Suprapubic skin (tissue), 4 donors: ENCODE results near the gene LAMB4. TPM values are rescaled to one million over a fixed set of nuclear protein-coding genes. Genes with fewer than 3 reads are reported as not detected.
A peak's percentile ranks its signal among the peaks of the same experiment; 100 is the strongest.

Experiments used
- DNase-seq, 2 donors: peaks; one replicate each; pipeline ENCODE4 v3.0.0-alpha.2; 2019; ENCODE audit warnings: low spot score in 2 of 2
- H3K27ac ChIP-seq: fragments of 200-600 bp; sonication (generic); one replicate; pipeline ENCODE4 v1.5.1; 2019
- H3K27me3 ChIP-seq: fragments of 200-600 bp; sonication (generic); one replicate; pipeline ENCODE4 v1.5.1; 2019
- H3K36me3 ChIP-seq: fragments of 200-600 bp; sonication (generic); one replicate; pipeline ENCODE4 v1.5.1; 2019
- H3K4me1 ChIP-seq: fragments of 200-600 bp; sonication (generic); one replicate; pipeline ENCODE4 v1.5.1; 2019
- H3K4me3 ChIP-seq: fragments of 200-600 bp; sonication (generic); one replicate; pipeline ENCODE4 v1.5.1; 2019; ENCODE audit warnings: mild to moderate bottlenecking
- H3K9me3 ChIP-seq: fragments of 200-600 bp; sonication (generic); one replicate; pipeline ENCODE4 v1.5.1; 2019
- EP300 ChIP-seq: sonication (generic); formaldehyde crosslinking; IDR thresholded peaks from one replicate; pipeline ENCODE4 v1.6.1; 2017; ENCODE audit warnings: antibody characterized with exemption
- POLR2A ChIP-seq, 2 donors: fragments of 450-650 bp; IDR thresholded peaks; one replicate each; pipeline ENCODE4 v1.6.1; 2017; ENCODE audit warnings: antibody characterized with exemption in 2 of 2, mild to moderate bottlenecking in 2 of 2, moderate library complexity in 2 of 2
- POLR2AphosphoS5 ChIP-seq, 3 donors: sonication (generic); formaldehyde crosslinking; IDR thresholded peaks; one replicate each; pipeline ENCODE4 v1.6.1; 2017; ENCODE audit warnings: antibody characterized with exemption in 3 of 3
- WGBS: methylation state at CpG from one replicate; pipeline ENCODE4 v1.1.5; 2018; 5-methylcytosine and 5-hydroxymethylcytosine counted together
- total RNA-seq, 4 donors: library from RNA; depleted of rRNA; stranded (reverse); fragments of >200 nt; gene quantifications; one replicate each; pipeline ENCODE4 v1.1.0, GENCODE V29; 2016
- TF ChIP-seq, protein P1 (sequence below), 2 donors: fragments of 200-600 bp in 1 of 2; fragments of 450-650 bp in 1 of 2; sonication (generic) in 1 of 2; IDR thresholded peaks; one replicate each; pipeline ENCODE4 v1.5.1; 2016 to 2019; ENCODE audit warnings: antibody characterized with exemption in 2 of 2, mild to moderate bottlenecking in 1 of 2, moderate library complexity in 1 of 2

Gene LAMB4
- total RNA-seq, 4 donors from 2014 or later: 212 to 642 (median 282) TPM

DNA sequence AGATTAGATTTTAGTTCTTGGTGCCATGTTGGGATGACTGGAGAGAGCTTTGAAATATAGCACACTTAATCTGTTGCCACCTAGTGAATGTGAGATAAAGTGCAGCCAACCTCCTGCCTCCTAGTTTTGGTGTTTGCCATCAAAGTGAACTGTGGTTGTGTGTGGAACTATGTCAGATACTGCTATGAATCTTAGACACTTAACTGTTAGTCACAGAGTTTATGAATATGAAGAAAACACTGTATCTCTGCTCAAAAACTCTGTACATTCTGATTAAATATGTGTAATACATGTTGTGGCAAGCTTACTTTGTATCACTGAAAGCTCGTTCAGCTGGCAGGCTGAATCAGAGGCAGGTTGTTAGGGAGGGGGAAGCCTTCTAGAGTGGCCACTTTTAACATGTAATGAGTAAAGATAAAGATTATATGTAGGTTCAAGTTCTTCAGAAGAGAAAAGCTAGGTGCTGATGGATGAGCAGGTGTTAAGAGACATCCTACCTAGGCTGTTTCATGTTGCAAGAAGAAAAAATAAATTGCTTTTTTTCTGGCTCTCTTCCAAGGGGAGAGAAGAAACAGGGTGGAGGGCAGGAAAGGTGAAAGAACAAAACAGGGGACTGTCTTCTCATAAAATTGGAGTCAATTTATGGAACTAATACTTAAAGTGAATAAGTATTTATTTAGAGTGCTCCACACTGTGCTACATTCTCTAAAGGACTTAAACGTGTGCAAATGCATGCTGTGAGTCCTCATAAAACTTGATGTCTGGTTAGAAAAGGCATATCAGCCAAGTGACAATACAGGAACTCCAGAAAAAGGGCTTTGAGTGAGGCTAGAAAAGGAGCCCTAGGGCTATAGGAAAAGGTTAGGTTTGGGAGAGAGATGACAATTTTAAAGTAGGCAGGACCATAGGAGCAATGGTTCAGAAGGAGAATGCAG lies 113.1 kb downstream of the LAMB4 start:
- Histone ChIP-seq H3K9me3 (no peaks in the 10 kb centered on the region), H3K4me1 (no peaks in the 10 kb centered on the region), H3K27ac (no peak overlapping the region), H3K4me3 (no peak overlapping the region), H3K27me3 (no peaks in the 10 kb centered on the region), H3K36me3 (no peaks in the 10 kb centered on the region)
- 29% methylated on average over 2 of the region's 2 CpGs for WGBS
- TF ChIP-seq POLR2AphosphoS5 (IDR thresholded peaks at IDR 0.05) (no peak), EP300 (no peak), POLR2A (IDR thresholded peaks at IDR 0.05) (no peak)
- TF ChIP-seq, protein P1, sequence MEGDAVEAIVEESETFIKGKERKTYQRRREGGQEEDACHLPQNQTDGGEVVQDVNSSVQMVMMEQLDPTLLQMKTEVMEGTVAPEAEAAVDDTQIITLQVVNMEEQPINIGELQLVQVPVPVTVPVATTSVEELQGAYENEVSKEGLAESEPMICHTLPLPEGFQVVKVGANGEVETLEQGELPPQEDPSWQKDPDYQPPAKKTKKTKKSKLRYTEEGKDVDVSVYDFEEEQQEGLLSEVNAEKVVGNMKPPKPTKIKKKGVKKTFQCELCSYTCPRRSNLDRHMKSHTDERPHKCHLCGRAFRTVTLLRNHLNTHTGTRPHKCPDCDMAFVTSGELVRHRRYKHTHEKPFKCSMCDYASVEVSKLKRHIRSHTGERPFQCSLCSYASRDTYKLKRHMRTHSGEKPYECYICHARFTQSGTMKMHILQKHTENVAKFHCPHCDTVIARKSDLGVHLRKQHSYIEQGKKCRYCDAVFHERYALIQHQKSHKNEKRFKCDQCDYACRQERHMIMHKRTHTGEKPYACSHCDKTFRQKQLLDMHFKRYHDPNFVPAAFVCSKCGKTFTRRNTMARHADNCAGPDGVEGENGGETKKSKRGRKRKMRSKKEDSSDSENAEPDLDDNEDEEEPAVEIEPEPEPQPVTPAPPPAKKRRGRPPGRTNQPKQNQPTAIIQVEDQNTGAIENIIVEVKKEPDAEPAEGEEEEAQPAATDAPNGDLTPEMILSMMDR (IDR thresholded peaks at IDR 0.05): peak; percentile 8 to 13
- no peak for DNase-seq

DNA sequence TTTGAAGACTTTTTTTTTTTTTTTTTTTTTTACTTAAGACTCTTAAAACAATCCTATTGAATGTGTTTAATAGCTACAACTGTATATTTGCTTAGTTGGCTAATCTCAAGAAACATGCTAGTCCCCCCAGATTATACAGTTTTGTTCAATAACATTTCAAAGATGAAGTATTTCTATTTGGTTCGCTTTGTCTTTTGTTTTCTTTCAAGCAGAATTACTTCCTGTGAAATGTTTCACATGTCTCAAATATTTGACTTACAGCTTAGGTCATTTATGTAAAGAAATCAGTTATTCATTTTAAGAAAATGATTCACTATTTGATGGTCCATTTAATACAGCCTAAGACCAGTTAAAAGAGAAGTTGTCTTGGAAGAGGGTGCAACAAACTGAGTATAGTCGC lies 114.4 kb downstream of the LAMB4 start:
- DNase-seq: no peak
- peaks cover 3% of the 10 kb centered on the region for H3K4me1 ChIP-seq
- 89% methylated on average over 2 of the region's 2 CpGs for WGBS
- no peak overlapping the region for H3K27ac ChIP-seq
- H3K4me3 ChIP-seq: no peak overlapping the region
- no peaks in the 10 kb centered on the region for H3K27me3 ChIP-seq
- H3K9me3 ChIP-seq: no peaks in the 10 kb centered on the region
- TF ChIP-seq POLR2AphosphoS5 (IDR thresholded peaks at IDR 0.05) (no peak), EP300 (no peak), POLR2A (IDR thresholded peaks at IDR 0.05) (no peak)
- TF ChIP-seq, protein P1 (IDR thresholded peaks at IDR 0.05): no peak
- no peaks in the 10 kb centered on the region for H3K36me3 ChIP-seq

GRCh38 chr7:108014747-108015682 lies 115.1 kb downstream of the LAMB4 start:
- no peaks in the 10 kb centered on the region for H3K27me3 ChIP-seq
- no peaks in the 10 kb centered on the region for H3K36me3 ChIP-seq
- no peak overlapping the region for H3K4me3 ChIP-seq
- H3K9me3 ChIP-seq: no peaks in the 10 kb centered on the region
- TF ChIP-seq POLR2AphosphoS5 (IDR thresholded peaks at IDR 0.05) (no peak), EP300 (no peak), POLR2A (IDR thresholded peaks at IDR 0.05) (no peak)
- TF ChIP-seq, protein P1 (IDR thresholded peaks at IDR 0.05): no peak
- WGBS: 92% methylated on average over 6 of the region's 6 CpGs
- peaks cover 6% of the 10 kb centered on the region for H3K4me1 ChIP-seq
- no peak overlapping the region for H3K27ac ChIP-seq
- DNase-seq: no peak

GRCh38 chr7:108014215-108014614 lies 115.9 kb downstream of the LAMB4 start:
- no peak overlapping the region for H3K4me3 ChIP-seq
- peaks cover 6% of the 10 kb centered on the region for H3K4me1 ChIP-seq
- no peaks in the 10 kb centered on the region for H3K27me3 ChIP-seq

More at GRCh38 chr7:108014215-108014614, 115.9 kb downstream of the LAMB4 start:
- no peak for DNase-seq
- TF ChIP-seq EP300 (no peak), POLR2A (IDR thresholded peaks at IDR 0.05) (no peak), POLR2AphosphoS5 (IDR thresholded peaks at IDR 0.05) (no peak)
- TF ChIP-seq, protein P1 (IDR thresholded peaks at IDR 0.05): no peak
- Histone ChIP-seq H3K9me3 (no peaks in the 10 kb centered on the region), H3K27ac (no peak overlapping the region), H3K36me3 (no peaks in the 10 kb centered on the region)
- 67% methylated on average over 2 of the region's 2 CpGs for WGBS
